ENCODE measurements around the gene DOK6.

Gene DOK6

GRCh38 chr18:69758458-69758857 lies 357.8 kb downstream of the DOK6 start:
- DNase-seq = no peak

- DNase-seq = no peak
Observed at GRCh38 chr18:69759046-69759445, 358.4 kb downstream of the DOK6 start.

DNA sequence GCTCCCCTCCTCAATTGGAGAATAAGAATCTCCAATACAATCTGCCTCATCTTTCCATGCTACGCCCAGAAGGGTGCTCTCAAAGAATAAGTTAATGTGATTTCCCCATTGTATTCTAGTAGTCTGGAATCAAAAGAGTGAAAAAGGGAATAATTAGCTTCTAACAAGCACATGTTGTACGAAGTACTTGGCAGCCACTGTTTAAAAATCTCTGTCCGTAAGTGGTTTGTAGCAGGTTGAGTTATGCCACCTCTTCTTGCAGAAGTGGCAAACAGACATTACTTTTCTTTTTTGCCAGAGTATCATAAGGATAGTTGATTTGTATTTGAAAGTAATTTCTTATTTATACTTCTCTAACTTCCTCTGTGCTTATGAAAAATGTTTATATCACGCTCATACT lies 362.3 kb downstream of the DOK6 start:
- no peak for DNase-seq

GRCh38 chr18:69763821-69764220 lies 363.1 kb downstream of the DOK6 start:
- no peak for DNase-seq

DNA sequence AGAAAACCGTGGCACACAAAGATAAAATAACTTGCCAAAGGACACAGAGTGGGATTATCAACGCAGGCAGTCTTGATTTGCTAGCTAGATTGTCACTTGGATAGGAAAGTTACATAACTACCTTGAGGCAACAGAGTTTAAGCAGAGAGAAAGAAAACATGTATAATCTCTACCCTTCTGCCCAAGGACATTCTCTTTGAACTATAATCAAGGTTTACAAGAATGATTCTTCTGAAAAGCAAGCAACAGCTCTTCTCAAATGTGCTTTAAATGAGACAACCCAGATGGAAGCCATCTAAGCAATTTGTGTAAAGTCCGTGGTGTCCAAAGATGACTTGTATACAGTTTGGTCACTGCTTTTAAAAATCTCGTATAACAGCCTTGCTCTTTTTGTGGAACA lies 369.6 kb downstream of the DOK6 start:
- no peak for DNase-seq

GRCh38 chr18:69774831-69775230 lies 374.1 kb downstream of the DOK6 start:
- no peak for DNase-seq

- no peak for DNase-seq
Observed at GRCh38 chr18:69777248-69777647, 376.6 kb downstream of the DOK6 start.

DNA sequence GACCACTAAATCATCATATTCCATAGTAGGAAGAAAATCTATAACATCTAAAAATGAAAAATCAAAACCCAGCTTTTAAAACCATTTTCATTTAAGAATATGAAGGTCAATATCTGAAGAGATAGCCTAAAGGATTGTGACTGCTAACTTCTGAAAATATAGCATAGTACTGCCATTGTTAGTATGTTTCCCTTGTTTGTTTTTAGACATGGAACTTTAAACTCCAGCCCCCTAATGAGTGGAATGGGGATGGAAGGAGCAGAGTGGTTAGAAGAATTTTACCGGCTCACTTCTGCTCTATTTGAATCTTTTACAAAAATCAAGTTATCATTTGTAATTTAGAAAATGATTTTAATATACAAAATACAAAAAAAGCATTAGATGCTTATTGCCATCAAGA lies 378.0 kb downstream of the DOK6 start:
- DNase-seq = no peak

GRCh38 chr18:69780851-69781250 lies 380.2 kb downstream of the DOK6 start:
- DNase-seq = no peak

- no peak for DNase-seq
Observed at GRCh38 chr18:69784815-69785214, 384.1 kb downstream of the DOK6 start.

GRCh38 chr18:69785466-69785865 lies 384.8 kb downstream of the DOK6 start:
- DNase-seq = no peak

DNA sequence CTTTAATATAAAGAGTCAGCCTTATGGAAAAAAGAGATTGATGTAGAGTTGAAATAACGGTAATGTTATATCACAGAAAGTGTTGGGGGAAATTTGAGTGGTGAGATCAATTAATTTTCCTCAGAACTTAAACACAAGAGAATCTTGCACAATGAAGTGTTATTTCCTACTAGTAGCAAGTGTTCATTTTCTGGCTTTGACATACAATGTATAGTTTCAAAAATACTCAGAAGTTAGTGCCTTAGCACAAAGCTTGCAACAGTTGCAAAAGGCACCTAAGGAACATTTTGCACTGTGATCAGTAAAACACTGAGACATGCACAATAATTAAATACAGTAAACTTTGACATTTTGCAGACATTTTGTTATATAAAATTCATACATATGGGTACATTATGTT lies 385.7 kb downstream of the DOK6 start:
- DNase-seq = no peak

DNA sequence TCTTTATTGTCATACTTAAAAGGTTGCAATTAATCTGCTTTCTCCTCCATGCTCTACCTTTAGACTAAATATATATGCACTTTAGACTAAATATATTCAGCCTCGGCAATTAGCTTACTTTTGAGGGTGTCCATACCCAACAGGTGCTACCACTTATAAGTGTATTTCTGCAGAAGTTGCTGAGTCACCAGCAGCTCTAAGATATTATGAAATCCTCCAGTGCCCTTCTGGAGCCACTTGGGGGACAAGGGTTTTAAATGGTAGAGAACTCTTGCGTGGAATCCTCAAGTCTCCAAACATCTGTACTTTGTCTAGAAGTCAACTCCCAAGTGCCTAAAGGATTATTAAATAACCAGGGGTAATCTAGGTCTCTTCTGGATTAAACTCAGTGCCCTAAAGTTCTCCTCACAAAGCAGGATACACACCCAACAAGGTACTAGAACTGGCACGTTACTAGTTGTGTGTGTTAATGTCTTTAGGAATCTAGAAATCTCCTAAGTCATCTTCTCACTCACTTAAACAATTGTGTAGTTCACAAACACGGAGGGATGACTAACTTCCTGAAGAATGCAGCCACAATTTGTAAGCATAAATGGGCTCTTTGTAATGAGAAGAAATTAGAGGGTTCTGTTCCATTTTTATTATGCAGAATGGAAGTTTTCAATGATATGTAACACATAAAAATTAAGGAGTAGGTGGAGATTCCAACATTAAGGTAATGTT lies 387.3 kb downstream of the DOK6 start:
- no peak for DNase-seq

- DNase-seq = no peak
Observed at GRCh38 chr18:69789794-69790193, 389.1 kb downstream of the DOK6 start.

- no peak for DNase-seq
Observed at GRCh38 chr18:69790649-69791048, 390.0 kb downstream of the DOK6 start.

- DNase-seq = no peak
Observed at GRCh38 chr18:69795791-69796190, 395.1 kb downstream of the DOK6 start.

GRCh38 chr18:69804776-69805501 lies 404.3 kb downstream of the DOK6 start:
- no peak for DNase-seq

GRCh38 chr18:69808399-69808798 lies 407.7 kb downstream of the DOK6 start:
- DNase-seq = no peak

GRCh38 chr18:69813559-69813958 lies 412.9 kb downstream of the DOK6 start:
- DNase-seq = no peak

- DNase-seq = no peak
Observed at GRCh38 chr18:69814861-69815385, 414.2 kb downstream of the DOK6 start.

DNA sequence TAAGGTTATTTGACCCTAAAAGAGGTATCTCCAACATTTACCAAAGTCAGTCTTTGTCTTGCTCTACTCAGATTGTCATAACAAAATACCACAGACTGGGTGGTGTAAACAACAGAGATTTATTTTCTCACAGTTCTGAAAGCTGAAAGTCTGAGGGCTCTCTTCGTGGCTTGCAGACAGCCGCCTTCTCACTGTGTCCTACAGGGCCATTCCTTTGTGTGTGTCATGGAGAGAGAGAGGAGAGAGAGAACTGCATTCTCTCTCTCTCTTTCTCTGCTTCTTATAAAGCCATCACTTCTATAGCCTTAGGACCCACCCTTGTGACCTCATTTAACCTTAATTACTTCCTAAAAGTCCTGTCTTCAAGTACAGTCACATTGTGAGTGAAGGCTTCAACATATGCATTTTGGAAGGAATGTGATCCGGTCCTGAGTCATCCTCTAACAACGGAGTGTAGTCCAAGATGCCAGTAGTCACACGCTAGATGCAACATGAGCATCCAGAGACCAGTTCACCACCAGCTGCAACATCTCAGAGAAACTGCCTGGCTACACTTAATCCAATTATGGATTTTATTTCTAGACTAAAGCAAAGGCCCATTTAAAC lies 416.8 kb downstream of the DOK6 start:
- no peak for DNase-seq

DNA sequence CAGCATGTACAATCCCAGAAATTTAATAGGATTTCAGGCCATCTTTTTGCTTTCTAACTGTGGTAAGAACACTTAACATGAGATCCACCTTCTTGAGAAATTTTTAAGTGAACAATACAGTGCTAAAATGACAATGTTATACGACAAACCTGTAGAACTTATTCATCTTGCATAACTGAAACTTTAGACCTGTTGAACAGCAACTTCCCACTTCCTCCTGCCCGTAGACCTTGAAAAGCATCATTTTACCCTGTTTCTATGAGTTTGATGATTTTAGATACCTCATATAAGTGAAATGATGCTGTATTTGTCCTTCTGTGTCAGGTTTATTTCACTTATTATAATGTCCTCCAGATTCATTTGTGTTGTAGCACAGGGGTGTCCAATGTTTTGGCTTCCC lies 418.8 kb downstream of the DOK6 start:
- no peak for DNase-seq

GRCh38 chr18:69820538-69820937 lies 419.9 kb downstream of the DOK6 start:
- no peak for DNase-seq

DNA sequence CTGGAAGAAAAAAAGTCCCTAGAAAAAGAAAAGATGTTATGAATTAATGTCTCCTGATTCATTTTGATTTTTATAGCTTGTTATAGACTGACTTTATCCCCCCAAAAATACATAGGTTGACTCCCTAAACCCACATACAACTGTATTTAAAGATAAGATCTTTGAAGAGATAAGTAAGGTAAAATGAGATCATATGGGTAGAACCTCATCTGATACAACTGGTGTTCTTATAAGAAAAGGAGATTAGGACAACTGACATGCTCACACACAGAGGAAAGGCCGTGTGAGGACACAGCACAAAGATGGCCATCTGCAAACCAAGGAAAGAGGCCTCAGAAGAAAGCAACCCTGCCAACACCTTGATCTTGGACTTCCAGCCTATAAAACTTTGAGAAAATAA lies 429.5 kb downstream of the DOK6 start:
- no peak for DNase-seq
